Measurements from ENCODE around the gene HLA-DQB2.
"Not testable (repeated sequence)": the region's sequence is repeated elsewhere in the genome, so short reads cannot be mapped to it uniquely, and the experiment has no call there.

The HLA-DQB2 gene

GRCh38 chr6:32785781-32786533, 22.6 kb upstream of the HLA-DQB2 start:
- peak; percentile 65 to 74 (median 66) for TF ChIP-seq CTCF (IDR thresholded peaks at IDR 0.05; ENCODE audit: unreplicated experiment in 3 of 3)
- Mint-ChIP-seq H3K9me3 (peaks cover 7% of the 10 kb centered on the region), H3K36me3 (ENCODE audit: low read depth) (no peaks in the 10 kb centered on the region), H3K4me3 (no peak overlapping the region), H3K27me3 (ENCODE audit: low read depth) (peaks cover 28% of the 10 kb centered on the region), H3K27ac (no peak overlapping the region), H3K4me1 (no peaks in the 10 kb centered on the region)

GRCh38 chr6:32782923-32783322, 19.6 kb upstream of the HLA-DQB2 start:
- H3K27ac Mint-ChIP-seq; H3K36me3 Mint-ChIP-seq (ENCODE audit: low read depth); H3K9me3 Mint-ChIP-seq; H3K4me1 Mint-ChIP-seq; H3K4me3 Mint-ChIP-seq: not testable (repeated sequence)
- peaks cover 17% of the 10 kb centered on the region for H3K27me3 Mint-ChIP-seq (ENCODE audit: low read depth)

GRCh38 chr6:32779036-32779435, 15.7 kb upstream of the HLA-DQB2 start:
- H3K27ac Mint-ChIP-seq: no peak overlapping the region
- no peak overlapping the region for H3K4me3 Mint-ChIP-seq
- no peaks in the 10 kb centered on the region for H3K36me3 Mint-ChIP-seq (ENCODE audit: low read depth)
- no peaks in the 10 kb centered on the region for H3K4me1 Mint-ChIP-seq
- TF ChIP-seq CTCF (IDR thresholded peaks at IDR 0.05; ENCODE audit: unreplicated experiment in 3 of 3): no peak
- peaks cover 8% of the 10 kb centered on the region for H3K27me3 Mint-ChIP-seq (ENCODE audit: low read depth)
- peaks cover 7% of the 10 kb centered on the region for H3K9me3 Mint-ChIP-seq

GRCh38 chr6:32775071-32775470, 11.7 kb upstream of the HLA-DQB2 start:
- no peak for TF ChIP-seq CTCF (IDR thresholded peaks at IDR 0.05; ENCODE audit: unreplicated experiment in 3 of 3)
- Mint-ChIP-seq H3K27me3 (ENCODE audit: low read depth) (peaks cover 19% of the 10 kb centered on the region), H3K36me3 (ENCODE audit: low read depth) (no peaks in the 10 kb centered on the region), H3K27ac (no peak overlapping the region), H3K4me3 (no peak overlapping the region), H3K9me3 (no peaks in the 10 kb centered on the region), H3K4me1 (no peaks in the 10 kb centered on the region)

GRCh38 chr6:32774426-32774825, 11.1 kb upstream of the HLA-DQB2 start:
- no peak for TF ChIP-seq CTCF (IDR thresholded peaks at IDR 0.05; ENCODE audit: unreplicated experiment in 3 of 3)
- Mint-ChIP-seq H3K4me1 (no peaks in the 10 kb centered on the region), H3K4me3 (no peak overlapping the region)

GRCh38 chr6:32772656-32773055, 9.3 kb upstream of the HLA-DQB2 start:
- no peak for TF ChIP-seq CTCF (IDR thresholded peaks at IDR 0.05; ENCODE audit: unreplicated experiment in 3 of 3)
- Mint-ChIP-seq H3K36me3 (ENCODE audit: low read depth) (no peaks in the 10 kb centered on the region), H3K4me3 (no peak overlapping the region), H3K4me1 (no peaks in the 10 kb centered on the region), H3K9me3 (no peaks in the 10 kb centered on the region), H3K27ac (no peak overlapping the region), H3K27me3 (ENCODE audit: low read depth) (peaks cover 29% of the 10 kb centered on the region)

More at GRCh38 chr6:32774426-32774825, 11.1 kb upstream of the HLA-DQB2 start:
- no peaks in the 10 kb centered on the region for H3K9me3 Mint-ChIP-seq
- H3K27ac Mint-ChIP-seq: no peak overlapping the region
- peaks cover 21% of the 10 kb centered on the region for H3K27me3 Mint-ChIP-seq (ENCODE audit: low read depth)
- H3K36me3 Mint-ChIP-seq (ENCODE audit: low read depth): no peaks in the 10 kb centered on the region
